ENCODE results near the gene LITAF. TPM values are rescaled to one million over a fixed set of nuclear protein-coding genes. Genes with fewer than 3 reads are reported as not detected.
"Not testable (repeated sequence)": the region's sequence is repeated elsewhere in the genome, so short reads cannot be mapped to it uniquely, and the experiment has no call there.

The LITAF gene
- total RNA-seq, 1 experiment from 2014 or later: 29.8 TPM

DNA sequence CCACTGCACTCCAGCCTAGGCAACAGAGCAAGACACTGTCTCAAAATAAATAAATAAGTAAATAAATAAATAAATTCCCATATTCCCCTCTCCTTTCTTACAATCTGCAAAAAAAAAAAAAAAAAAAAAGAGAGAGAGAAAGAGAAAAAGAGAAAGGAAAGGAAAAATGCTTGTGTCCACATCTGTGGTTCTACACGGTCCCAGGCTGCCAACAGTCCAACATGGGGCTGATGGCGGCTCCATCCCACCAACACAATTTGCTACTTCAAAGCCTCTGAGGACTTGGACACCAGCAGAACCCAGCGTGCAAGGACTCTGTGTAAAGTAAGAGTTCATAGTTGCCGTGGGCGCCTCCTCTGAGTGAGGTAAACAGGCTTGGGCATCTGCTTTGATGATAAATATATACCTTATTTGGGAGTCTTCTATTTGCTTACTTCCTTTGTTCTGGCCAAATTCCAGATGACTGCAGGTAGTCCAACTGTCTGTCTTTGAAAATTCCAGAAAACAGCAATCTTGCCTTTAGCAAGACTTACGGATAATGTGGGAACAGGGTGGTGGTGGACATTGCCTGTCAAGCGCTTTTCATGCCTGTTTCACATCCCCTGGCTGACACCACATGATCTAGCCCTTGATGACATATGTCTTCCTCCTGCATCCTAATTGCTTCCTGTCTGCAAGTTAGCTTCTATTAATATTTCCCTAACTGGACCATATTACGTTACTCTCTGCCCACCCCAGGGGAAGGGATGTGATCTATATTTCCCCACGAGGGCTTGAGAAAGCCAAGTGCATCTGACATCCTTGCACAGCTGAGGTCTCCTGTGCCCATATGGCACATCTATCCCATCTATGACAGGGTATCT is 10.1 kb downstream of the LITAF start:
- DNase-seq (ENCODE audit: low read depth): no peak

DNA sequence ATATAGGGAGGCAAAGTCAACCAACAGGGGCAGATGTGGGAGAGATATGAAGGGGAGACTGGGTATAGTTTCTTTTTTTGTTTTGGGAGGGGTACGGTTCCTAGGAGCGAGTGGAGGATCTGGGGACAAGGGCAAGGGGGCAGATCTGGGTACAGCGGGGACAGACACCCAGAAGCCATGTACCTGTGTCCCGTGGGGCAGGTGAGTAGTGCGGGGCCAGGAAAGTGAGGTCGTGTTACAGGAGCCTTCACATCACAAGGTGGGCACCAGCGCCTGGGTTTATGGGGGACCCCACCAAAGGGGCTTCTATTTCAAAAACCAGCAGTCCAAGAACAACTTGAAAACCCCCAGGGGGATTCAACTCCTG is 11.5 kb downstream of the LITAF start:
- DNase-seq (ENCODE audit: low read depth): no peak

DNA sequence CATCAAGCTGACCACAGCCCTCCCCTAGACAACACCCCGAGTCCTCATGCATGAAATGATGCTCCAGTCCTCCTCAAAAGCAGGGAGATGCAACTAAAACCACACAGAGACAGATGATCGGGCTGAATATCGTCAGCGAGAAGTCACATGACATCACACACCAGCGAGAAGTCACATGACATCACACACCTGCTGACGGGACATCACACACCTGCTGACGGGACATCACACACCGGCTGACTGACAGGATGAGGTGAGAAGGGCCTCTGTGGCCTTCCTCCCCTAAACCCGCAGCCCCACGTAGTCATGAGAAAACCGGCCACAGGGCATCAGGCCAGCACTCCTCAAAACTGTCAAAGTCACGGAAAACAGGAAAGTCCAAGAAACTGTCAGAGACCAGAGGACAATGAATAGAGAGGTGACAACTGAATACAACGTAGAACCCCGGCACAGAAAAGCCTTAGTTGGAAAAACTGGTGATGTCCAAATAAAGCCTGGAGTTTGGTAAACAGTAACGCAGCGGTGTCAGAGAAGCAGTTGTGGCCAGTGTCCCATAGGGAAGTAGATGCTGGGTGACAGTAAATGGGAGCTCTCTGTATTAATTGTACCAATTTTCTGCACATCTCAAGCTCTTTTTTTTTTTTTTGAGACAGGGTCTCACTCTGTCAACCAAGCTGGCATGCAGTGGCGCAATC is 14.3 kb downstream of the LITAF start:
- no peak for DNase-seq (ENCODE audit: low read depth)

DNA sequence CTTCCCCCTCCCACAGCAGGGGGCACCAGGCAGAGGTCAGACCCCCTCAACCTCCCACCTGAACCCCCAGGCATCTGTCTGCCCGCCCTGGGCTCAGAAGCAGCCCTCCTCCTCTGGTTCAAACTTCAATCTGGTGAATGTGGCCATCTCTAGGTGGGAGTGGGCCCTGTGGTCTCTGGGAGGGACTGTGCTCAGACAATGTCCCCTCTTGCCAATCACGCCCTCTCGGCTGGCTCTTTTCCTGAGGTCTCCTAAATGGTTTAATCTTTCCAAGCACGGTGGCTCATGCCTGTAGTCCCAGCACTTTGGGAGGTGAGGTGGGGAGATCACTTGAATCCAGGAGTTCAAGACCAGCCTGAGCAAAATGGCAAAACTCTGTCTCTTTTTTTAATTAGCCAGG is 15.2 kb downstream of the LITAF start:
- DNase-seq (ENCODE audit: low read depth): no peak

DNA sequence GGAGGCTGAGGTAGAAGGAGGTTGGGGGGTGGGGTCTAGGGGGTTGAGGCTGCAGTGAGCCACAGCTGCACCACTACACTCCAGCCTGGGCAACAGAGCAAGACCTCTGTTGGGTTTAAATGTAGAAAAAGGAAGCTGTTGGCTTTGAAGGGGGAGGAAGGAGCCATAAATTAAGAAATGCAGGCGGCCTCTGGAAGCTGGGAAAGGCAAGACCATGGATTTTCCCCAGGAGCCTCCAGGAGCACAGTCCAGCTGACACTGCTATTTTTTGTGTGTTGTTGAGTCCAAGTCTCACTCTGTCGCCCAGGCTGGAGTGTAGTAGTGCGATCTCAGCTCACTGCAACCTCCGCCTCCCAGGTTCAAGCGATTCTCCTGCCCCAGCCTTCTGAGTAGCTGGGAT is 15.9 kb downstream of the LITAF start:
- DNase-seq (ENCODE audit: low read depth): no peak

DNA sequence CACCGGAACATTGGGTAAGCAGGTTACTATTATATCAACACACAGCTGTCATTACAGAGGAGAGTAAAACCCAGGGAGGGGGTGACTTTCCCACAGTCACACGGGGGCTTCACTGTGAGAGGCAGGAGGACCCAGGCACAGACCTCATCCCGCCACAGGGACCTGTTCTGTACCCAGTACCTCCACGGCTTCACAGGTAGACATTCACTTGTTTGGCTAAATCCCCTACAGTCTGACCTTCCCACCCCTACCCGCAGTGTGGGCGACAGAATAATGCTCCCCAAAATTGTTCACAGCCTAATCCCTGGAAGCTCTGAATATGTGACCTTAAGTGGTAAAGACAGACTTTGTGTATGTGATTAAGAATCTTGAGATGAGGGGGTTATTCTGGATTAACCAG is 16.5 kb downstream of the LITAF start:
- DNase-seq (ENCODE audit: low read depth): no peak

DNA sequence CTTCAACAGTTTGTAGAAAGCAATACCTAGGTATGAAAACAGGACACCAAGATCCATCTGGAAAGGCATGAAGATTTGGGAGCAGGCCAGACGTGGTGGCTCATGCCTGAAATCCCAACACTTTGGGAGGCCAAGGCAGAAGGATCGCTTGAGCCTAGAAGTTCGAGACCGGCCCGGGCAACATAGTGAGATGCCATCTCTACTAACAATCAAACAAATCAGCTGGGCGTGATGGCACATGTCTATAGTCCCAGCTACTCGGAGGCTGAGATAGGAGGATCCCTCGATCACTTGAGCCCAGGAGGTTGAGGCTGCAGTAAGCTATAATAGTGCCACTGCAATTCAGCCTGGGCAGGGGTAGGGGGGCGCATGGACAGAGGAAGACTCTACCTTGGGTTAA is 20.3 kb downstream of the LITAF start:
- DNase-seq (ENCODE audit: low read depth): no peak

DNA sequence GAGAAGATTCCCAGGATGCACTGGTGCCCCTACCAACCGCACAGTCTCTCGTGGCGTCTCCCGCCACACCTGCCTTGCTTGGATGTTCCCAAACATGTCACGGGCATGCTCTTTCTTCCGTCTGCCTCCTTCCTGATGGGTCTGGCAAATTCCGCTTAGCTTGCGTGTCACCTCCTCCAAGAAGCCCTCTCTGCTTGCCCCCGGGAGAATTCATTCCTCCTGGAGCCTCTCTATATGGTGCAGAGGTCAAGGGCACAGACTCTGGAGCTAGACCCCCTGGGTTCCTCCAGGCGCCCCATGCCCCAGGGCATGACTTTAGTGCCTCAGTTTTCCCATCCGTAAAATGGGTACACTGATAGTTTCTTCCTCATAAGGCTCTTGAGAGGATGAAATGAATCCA is 21.1 kb downstream of the LITAF start:
- no peak for DNase-seq (ENCODE audit: low read depth)

DNA sequence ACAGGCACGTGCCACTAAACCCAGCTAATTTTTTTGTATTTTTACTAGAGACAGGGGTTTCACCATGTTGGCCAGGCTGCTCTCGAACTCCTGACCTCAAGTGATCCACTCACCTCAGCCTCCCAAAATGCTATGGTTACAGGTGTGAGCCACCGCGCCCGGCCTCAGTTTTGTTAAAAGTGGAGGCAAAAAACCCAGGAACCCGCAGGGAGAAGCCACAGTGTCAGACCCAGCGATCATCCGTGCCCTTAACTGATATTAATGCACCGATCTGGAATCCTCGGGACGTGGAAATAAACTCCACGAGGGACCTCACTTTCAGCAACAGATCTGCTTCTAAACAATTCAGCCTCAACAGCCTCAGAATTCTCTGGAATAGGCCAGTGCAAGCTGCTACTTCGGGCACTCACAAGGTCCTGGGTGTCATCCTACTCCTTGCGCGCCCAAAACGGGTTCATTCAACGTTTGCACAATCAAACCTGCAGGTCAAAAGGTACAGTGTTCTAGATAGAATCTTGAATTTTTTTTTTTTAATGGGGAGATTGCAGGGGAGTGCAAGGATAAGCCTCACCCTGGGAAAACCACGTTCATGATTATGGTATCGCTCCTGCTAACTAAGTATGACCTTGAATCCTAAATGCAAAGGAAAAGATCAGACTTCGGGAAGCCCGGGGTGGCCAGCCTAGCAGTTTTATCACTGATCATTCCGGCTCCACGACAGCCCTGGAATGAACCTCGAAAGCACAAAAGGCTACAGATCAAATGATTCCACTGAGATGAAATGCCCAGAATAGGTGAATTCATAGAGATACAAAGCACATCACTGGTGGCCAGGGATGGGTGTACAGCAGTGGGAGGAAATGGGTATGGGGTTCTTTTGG is 22.4 kb downstream of the LITAF start:
- no peak for DNase-seq (ENCODE audit: low read depth)

DNA sequence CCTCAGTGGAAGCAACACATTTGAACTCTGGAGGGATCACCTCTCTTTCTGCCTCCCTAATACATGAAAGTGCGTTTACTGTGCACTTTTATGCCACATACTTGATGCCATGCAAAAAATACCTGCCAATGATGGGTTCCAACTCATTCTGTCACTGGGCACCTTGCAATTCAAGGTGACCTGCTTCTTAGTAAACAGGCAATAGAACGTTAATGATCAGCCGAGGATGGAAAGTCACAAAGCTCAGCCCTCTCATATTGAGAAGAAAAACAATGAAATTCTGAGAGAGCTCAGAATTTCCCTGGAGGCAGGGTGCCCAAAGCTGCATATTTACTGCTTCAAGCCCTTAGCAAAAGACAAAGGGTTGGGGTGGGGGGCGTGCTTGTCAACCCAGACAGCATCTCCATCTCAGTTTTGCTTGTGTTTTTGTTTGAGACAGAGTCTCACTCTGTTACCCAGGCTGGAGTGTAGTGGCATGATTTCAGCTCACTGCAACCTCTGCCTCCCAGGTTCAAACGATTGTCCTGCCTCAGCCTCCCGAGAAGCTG is 23.2 kb downstream of the LITAF start:
- no peak for DNase-seq (ENCODE audit: low read depth)

DNA sequence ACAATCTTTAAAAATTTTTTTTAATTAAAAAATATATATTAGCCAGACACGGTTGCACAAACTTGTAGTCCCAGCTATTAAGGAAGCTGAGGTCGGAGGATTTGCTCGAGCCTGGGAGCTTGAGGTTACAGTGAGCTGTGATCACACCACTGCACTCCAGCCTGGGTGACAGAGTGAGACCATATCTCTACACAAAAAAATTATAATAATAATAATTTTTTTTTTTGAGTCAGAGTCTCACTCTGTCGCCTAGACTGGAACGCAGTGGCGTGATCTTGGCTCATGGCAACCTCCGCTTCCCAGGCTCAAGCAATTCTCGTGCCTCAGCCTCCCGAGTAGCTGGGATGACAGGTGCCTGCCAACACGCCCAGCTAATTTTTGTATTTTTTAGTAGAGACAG is 23.8 kb downstream of the LITAF start:
- DNase-seq (ENCODE audit: low read depth): no peak

DNA sequence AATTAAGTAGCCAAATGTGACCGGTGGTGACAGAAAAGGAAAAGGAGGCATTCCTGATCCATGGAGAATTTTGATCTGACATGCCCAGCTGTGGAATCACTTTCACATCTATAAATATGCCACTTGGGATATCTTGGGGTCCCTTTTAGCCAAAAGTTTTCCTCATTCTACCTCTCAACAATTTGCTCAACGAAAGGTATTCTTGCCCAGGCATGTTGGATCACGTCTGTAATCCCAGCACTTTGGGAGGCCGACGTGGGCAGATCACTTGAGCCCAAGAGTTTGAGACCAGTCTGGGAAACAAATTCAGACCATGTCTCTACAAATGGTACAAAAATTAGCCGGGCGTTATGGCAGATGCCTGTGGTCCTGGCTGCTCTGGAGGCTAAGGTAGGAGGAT is 24.3 kb downstream of the LITAF start:
- no peak for DNase-seq (ENCODE audit: low read depth)

DNA sequence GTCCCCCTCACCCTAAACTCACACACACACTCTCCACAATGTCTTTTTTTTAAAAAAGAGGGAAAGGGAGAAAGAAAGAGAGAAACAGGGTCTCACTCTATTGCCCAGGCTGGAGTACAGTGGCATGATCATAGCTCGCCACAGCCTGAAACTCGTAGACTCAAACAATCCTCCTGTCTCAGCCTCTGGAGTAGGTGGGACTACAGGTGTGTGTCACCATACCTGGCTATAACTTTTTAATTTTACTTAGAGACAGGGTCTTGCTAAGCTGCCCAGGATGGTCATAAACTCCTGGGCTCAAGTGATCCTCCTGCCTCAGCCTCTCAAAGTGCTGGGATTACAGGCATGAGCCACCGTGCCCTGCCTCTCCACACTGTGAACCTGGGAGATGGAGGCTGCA is 24.9 kb downstream of the LITAF start:
- DNase-seq (ENCODE audit: low read depth): no peak

DNA sequence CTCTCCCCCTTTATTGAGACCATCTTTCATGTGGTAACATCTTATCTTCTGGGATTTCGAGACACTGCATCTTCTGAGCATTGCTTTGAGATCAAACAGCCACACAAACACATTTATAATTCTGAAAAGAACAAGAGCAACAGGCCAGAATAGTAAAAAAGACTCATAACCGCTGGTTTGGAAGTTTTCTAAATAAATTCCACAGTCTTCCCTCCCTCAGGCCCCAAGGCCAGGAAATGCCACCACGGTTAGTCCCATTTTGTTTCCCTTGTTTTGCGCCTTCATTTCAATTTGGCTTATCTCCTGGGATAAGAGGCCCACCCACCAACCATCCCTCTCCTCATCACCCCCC is 25.3 kb downstream of the LITAF start:
- DNase-seq (ENCODE audit: low read depth): no peak

DNA sequence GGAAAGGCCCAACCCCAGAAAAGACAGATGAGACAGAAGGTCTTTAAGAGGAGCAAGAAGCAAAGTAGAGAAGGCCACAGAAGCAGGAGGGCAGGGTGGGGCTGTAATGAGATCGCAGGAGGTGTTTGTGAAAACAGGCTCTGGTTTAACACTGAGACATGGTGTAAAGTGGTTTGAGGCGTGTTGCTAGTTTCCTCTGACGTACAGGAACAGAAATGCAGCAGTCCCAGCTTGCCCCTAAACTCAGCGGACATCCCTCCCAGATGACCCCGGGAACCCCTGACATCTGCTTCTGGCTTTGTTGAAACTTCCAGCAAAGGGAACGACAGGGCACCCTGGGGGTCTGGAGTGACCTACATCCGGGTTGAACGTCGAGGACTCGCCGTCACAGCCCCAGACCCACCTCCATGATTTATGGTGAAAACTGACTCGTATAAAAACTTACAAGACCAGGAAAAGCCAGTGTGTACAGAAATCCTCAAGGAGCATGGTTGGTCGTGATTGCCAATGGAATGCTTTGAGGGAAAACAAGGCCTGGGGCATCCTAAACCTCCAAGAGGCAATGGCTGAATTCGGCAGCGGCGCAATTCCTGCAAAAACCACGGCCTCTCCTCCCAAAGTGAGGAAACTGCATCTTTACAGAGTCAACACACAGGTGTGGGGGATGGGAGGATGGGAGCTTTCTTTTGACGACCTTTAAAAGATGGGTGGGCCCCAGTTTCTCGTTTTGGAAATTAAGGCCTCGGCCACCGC is 25.8 kb downstream of the LITAF start:
- no peak for DNase-seq (ENCODE audit: low read depth)

DNA sequence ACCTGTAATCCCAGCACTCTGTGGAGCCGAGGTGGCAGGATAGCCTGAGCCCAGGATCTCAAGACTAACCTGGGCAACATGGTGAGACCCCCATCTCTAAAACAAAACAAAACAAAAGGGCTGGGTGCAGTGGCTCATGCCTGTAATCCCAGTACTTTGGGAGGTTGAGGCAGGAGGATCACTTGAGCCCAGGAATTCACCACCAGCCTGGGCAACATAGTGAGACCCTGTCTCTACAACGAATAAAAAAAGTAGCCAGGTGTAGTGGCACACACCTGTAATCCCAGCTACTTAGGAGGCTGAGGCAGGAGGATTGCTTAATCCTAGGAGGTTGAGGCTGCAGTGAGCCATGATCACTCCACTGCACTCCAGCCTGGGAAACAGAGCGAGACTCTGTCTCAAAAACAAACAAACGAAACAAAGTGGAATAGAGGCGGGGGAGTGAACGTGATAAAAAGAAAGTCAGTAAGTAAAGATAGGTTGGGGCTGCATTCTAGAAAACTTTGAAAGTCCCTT is 28.4 kb downstream of the LITAF start:
- DNase-seq (ENCODE audit: low read depth): not testable (repeated sequence)

DNA sequence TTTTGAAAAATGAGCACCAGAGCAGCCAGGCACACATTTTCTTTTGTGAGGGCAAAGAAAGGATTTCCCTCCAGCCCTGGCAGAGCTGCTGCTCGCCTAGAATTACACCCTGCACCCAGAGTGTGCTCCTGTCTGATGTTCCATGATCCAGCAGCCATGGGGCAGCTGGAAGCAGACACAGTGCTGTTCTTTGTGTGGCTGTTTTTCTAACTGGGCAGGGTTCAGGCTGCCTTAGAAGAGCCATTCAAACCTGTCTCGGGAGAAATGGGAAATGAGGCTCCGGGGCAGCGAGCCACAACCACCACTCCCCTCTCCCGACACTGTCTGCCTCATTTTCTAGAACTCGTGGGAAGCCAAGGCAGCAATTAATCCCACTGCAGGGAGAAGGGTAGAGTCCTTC is 28.9 kb downstream of the LITAF start:
- no peak for DNase-seq (ENCODE audit: low read depth)

DNA sequence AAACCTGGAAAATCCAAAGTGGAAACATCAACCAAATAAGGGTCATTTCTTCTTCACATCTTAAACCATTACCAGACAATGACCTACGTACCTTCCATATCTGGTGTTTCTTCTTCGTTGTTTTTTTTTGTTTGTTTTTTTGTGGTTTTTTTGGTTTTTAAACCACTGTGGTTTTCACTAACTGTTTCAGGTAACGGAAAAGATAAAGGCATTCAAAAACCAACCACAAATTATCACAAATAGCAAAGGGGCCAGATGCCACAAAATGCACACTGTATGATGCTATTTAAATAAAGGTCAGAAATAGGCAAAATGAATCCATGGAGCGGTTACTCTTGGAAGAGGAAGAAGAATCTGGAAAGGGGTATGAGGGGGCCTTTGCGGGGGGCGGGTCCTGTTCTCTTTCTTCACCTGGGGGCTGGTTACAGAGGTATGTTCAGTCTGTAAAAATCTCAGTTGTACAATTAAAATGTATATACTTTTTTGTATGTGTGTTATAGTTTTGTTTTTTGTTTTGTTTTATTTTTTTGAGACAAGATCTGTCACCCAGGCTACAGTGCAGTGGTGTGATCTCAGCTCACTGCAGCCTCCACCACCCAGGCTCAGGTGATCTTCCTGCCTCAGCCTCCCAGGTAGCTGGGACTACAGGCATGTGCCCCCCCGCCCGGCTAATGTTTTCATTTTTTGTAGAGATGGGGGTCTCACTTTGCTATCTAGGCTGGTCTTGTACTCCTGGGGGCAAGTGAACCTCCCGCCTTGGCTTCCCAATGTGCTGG is 29.6 kb downstream of the LITAF start:
- no peak for DNase-seq (ENCODE audit: low read depth)

DNA sequence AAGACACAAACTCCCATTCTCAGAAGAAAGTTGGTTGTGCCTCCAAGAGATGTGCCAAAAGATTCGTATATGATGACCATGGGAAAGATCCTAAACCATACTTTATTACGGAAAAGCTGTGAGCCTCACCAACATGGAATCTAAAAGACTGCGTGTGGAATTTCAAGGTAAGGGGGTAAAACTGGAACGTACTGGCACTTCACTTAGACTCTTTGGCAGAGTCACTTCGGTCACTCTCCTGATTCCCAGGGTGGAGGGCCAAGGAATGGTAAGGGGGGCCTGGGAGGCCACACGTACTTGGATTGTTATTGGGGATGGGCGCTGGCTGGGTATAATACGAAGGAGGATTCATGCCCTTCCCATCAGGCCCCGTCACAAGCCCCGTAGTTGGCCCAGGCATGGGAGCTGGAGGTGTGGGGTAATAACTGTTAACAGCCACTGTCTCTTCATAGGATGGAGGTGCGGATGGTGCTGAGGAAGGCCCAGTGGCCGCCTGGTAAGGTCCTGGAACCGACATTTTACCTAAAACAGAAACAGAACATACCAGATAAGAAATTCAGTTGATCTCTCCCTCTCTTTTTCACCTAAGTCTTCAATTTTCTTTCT is 30.4 kb downstream of the LITAF start:
- DNase-seq (ENCODE audit: low read depth): no peak

DNA sequence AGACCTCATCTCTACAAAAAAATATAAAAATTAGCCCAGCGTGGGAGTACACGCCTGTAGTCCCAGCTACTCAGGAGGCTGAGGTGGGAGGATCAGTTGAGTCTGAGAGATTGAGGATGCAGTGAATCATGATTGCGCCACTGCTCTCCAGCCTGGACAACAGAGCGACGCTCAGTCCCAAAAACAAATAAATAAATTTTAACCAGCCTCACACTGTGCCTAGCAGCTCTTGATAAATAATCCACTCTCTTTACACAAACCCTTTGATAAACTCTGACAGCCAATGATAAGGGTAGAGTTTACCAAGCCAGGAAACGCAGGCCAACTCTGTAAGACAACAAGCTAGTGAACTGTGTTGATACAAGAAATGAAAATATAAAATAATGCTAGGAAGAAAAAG is 32.7 kb downstream of the LITAF start:
- DNase-seq (ENCODE audit: low read depth): no peak
